GM06990 (cell line): ENCODE results near the gene B3GAT3.

ENCODE experiments used
- DNase-seq: peaks from one replicate; pipeline ENCODE4 v3.0.0-alpha.2; 2011; ENCODE audit not compliant: insufficient read length; ENCODE audit errors: extremely low read depth
- H3K27me3 ChIP-seq: replicated peaks from 2 replicates; pipeline ENCODE4 v1.6.0; 2011; ENCODE audit warnings: low read length; ENCODE audit not compliant: control insufficient read depth, insufficient read depth
- H3K36me3 ChIP-seq: 2 replicates; pipeline ENCODE4 v1.5.1; 2011; ENCODE audit warnings: low read length; ENCODE audit not compliant: control insufficient read depth, insufficient read depth
- H3K4me3 ChIP-seq: replicated peaks from 2 replicates; pipeline ENCODE4 v1.5.1; 2011; ENCODE audit warnings: low read depth, mild to moderate bottlenecking, control low read depth, low read length
- CTCF ChIP-seq: IDR thresholded peaks from 2 replicates; pipeline ENCODE4 v1.5.1; 2011; ENCODE audit warnings: low read length, control low read depth, mild to moderate bottlenecking, inconsistent platforms; ENCODE audit not compliant: insufficient read depth, poor library complexity, severe bottlenecking

The B3GAT3 gene

GRCh38 chr11:62646825-62647608, 25.2 kb upstream of the B3GAT3 start:
- DNase-seq = no peak
- no peak for TF ChIP-seq CTCF
- H3K36me3 ChIP-seq = peaks cover 19% of the 10 kb centered on the region
- no peak overlapping the region for H3K4me3 ChIP-seq
- H3K27me3 ChIP-seq = no peaks in the 10 kb centered on the region

- peak; percentile 95 for DNase-seq
- Histone ChIP-seq H3K4me3 (peak within 1 kb of the TSS; percentile 99), H3K36me3 (peaks cover 19% of the 10 kb centered on the region), H3K27me3 (no peaks in the 10 kb centered on the region)
- TF ChIP-seq CTCF = no peak
Measured at GRCh38 chr11:62645946-62646824, 24.4 kb upstream of the B3GAT3 start, which contains the start of gene GANAB. TSS of gene GANAB (minus strand) at chr11:62646613. CDS start at chr11:62646599, 14 bp downstream.

GRCh38 chr11:62645671-62645945, 23.8 kb upstream of the B3GAT3 start:
- no peak for TF ChIP-seq CTCF
- H3K36me3 ChIP-seq = peaks cover 19% of the 10 kb centered on the region
- peak overlapping the region; percentile 99 for H3K4me3 ChIP-seq
- no peak for DNase-seq
- no peaks in the 10 kb centered on the region for H3K27me3 ChIP-seq

- H3K27me3 ChIP-seq = no peaks in the 10 kb centered on the region
- no peak for DNase-seq
- TF ChIP-seq CTCF = no peak
- H3K36me3 ChIP-seq = peaks cover 17% of the 10 kb centered on the region
- H3K4me3 ChIP-seq = no peak overlapping the region
Measured at GRCh38 chr11:62644220-62644619, 22.4 kb upstream of the B3GAT3 start.

DNA sequence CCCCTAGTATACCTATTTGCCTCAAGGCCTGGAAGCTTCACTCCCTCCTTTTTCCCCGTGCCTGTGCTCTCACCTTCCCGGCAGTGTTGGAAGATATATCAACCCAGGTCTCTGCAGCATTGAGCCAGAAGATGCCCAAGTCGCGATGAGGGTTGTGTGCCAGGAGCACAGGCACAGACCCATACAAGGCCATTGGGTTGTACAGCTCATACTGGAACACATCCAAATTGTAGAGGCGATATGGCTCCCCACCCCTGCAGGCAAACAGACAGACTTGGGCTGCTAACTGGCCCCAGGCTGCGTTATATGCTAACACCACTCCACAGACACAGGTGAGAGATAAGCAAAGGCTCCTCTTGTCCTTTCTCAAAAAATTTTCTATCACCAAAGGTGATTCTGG, 10.7 kb upstream of the B3GAT3 start:
- DNase-seq = no peak
- Histone ChIP-seq H3K4me3 (no peak overlapping the region), H3K36me3 (peaks cover 61% of the 10 kb centered on the region), H3K27me3 (no peaks in the 10 kb centered on the region)
- TF ChIP-seq CTCF = no peak
